Measurements from ENCODE around the gene UTRN.

Gene UTRN

GRCh38 chr6:144314003-144314485 lies 28.9 kb downstream of the UTRN start:
- DNase-seq (ENCODE audit: low read depth), result no peak

DNA sequence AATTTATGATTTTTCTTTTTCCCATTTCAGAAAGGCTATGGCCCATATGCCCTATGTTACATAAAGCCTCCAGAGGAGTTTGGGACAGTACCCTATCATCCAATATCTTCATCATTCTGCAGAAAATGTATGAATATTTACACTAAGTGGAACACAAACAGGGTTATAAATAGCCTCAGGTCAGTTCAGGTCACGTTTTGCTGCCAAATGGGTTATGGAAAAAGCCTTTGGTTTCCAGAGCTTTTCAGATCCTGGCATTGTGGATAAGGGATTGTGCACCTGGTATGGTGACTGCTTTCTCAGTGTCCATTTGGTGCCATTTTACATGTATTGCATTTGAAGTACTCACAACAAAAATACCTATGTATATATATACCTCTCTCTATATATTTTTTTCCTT lies 29.4 kb downstream of the UTRN start:
- no peak for DNase-seq (ENCODE audit: low read depth)

DNA sequence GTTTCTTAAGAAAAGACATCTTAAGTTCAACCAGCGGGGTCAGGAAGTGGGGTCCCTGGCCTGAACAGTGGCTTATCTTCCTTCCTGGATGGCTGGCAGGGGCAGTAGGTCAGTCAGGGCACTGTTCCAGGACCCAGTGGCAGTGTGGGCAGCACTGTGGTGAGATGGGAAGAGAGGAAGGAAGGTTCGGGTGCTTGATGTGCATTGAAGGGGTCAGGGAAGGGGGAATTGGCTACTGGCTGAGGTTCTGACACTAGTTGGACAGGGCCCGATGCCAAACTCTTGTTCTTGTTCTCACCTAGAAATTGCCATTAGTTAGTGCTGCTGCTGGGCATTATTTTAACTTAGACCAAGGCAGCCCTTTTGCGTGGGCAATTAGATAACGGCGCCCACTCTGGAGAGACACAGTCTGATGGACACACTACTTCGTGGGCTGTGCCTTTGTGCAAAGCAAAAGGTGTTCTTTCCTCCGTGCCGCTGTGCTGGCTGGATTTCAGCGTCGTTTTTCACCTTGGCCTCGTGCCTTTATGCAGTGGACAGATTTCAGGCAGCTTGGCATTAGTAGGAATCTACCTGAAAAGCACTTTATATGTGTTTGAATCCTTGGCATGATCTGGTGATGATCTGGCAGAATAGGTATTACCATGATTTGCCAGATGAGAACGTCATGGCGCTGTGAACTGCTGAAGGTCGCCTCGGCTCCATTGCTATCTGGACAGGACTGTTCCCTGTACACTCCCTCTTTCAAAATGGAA lies 30.3 kb downstream of the UTRN start:
- DNase-seq (ENCODE audit: low read depth), result no peak

- DNase-seq (ENCODE audit: low read depth), result no peak
Measured at GRCh38 chr6:144315981-144316861, 31.1 kb downstream of the UTRN start.

- no peak for DNase-seq (ENCODE audit: low read depth)
Measured at GRCh38 chr6:144316862-144317195, 31.7 kb downstream of the UTRN start.

DNA sequence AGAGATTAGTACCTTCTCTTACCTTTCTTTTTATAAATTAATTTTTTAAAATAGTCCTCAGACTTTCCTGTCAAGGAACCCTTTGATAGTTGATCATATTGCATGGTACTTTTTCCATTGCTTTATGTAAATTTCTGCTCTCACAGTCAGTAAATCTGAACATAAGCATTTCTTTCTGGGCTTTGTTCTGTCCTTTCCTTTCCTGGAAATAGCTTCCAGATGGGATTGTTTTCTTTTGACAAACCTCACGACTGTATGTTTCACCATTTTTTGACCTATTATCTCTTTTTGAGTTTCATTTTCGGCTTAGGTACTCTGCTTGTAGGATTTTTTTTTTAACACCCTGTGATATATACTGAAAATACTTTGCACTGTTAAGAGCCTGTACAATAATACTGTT lies 32.6 kb downstream of the UTRN start:
- no peak for DNase-seq (ENCODE audit: low read depth)

GRCh38 chr6:144319211-144319610 lies 34.1 kb downstream of the UTRN start:
- no peak for DNase-seq (ENCODE audit: low read depth)

DNA sequence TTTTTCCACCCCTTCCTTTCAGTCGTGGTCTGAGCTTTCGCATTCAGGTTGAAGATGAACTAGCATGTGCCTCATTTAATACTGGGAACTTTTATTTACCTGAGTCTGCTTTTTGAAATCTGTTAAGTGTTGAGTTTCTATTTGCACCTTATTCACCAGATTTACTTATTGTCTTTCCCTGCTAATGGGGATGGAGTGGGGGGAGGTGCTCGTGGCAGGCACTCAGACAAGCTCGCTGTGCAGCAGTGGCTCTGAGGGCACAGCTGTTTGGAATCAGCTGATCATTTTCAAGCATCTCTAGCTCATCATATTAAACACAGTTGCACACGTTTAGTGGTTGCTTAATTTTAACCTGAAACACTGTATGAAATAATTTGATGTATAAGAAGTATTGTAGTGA lies 35.6 kb downstream of the UTRN start:
- DNase-seq (ENCODE audit: low read depth), result no peak

GRCh38 chr6:144321839-144322591 lies 36.9 kb downstream of the UTRN start:
- DNase-seq (ENCODE audit: low read depth), result no peak

- no peak for DNase-seq (ENCODE audit: low read depth)
Measured at GRCh38 chr6:144325232-144325631, 40.1 kb downstream of the UTRN start.

- DNase-seq (ENCODE audit: low read depth), result no peak
Measured at GRCh38 chr6:144326393-144326792, 41.3 kb downstream of the UTRN start.

- DNase-seq (ENCODE audit: low read depth), result no peak
Measured at GRCh38 chr6:144327081-144327480, 41.9 kb downstream of the UTRN start.

DNA sequence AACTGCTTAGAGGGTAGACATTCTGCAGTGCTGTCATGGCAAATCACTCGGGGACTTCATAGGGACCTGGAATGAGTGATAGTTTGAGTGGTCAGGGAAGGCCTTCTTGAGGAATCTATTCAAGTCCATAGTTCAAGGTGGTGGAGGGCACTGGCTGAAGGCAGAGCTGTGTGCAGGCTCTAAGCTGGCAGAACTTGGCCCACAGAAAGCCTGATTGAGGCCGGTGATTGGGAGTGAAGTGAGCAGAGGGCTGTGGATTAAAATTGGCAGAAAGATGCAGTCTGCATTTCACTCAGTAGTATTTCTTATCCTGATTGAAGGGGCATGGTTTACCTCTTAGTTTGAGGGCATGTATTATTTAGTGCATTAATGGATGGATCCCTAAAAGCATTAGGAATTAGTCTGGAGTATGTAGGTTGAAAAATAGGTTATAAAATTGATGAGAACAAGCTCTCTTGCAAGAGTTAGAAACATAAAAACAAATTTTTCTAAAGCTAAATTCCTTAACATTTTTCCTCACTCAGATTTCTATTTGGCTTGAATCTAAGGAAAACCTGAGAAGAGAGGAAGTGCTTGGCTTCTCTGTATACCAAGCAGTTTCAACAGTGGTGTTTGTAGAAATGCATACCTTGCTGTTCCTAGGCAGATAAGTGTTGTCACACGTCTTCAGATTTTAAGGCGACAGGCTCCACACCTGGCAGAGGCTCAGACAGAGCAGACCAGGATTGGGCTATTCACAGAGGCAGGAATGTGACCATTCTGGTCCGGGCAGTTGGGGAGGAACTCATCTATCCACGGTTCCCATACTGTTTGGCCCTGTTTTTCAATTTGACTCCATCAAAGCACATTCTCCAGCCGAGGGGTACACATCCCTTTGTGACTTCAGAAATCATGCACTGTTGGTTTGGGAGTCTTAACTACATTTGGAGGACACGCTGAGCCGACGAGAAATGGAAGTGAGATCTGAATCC lies 45.2 kb downstream of the UTRN start:
- no peak for DNase-seq (ENCODE audit: low read depth)

- DNase-seq (ENCODE audit: low read depth), result no peak
Measured at GRCh38 chr6:144331491-144331969, 46.4 kb downstream of the UTRN start.

DNA sequence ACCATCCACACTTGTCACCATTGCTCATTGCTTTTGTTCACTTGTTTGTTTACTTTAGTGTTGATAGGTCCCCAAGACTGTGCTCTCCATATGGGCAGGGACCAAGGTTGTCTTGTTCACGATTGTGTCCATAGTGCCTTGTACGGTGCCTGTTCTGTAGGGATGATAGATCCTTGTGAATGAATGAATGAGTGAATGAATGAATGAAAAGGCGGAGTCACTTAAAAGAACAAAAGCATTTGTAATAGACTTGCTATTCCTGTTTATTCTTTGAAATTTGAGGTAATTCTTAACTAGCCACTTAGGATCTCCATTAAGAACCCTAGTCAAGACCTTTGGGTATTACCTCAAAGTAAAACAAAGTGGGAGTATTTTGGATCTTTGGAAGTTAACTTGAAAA lies 47.0 kb downstream of the UTRN start:
- no peak for DNase-seq (ENCODE audit: low read depth)

DNA sequence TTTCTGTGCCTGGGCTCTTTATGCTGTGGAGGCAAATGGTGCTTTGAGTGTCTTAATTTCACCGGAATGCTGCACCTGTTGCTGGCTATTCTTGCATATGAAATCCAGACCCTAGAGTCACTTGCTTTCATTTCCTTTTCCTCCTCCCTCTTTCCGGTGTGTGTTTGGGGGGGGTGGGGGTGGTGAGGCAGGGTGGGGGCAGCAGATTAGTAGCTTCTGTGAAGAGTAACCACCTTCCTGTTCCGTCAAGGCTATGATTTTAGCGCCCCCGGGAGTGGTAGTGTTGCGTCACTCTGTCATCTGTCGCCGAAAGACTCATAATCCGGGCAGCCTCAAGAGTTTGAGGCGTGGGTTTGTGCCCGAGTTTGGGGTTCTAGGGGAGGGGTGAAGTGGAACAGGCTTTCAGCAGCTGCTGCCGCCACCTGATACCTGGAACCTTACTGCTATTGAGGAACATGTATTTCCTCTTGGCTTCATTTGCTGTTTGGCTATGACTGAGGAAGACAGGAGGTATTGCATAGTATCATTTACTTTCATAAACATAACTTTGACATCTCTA lies 49.1 kb downstream of the UTRN start:
- peak; percentile 37 for DNase-seq (ENCODE audit: low read depth)
